Neural crest cell (in vitro differentiated cells): ENCODE results near the gene DDB1. TPM values are rescaled to one million over a fixed set of nuclear protein-coding genes. Genes with fewer than 3 reads are reported as not detected.
A peak's percentile ranks its signal among the peaks of the same experiment; 100 is the strongest.

Experiments
- DNase-seq: peaks from one replicate; pipeline ENCODE4 v3.0.0; 2021; ENCODE audit warnings: low read depth, mixed read lengths, low spot score
- H3K27ac Mint-ChIP-seq: one replicate; pipeline ENCODE4 v1.8.0; 2021; ENCODE audit warnings: mild to moderate bottlenecking, mixed read lengths; ENCODE audit not compliant: unreplicated experiment
- H3K27me3 Mint-ChIP-seq: 2 replicates; pipeline ENCODE4 v1.8.0; 2021; ENCODE audit warnings: low read depth, mild to moderate bottlenecking, mixed read lengths
- H3K36me3 Mint-ChIP-seq: 2 replicates; pipeline ENCODE4 v1.8.0; 2021; ENCODE audit warnings: low read depth, mild to moderate bottlenecking, mixed read lengths
- H3K4me1 Mint-ChIP-seq: 2 replicates; pipeline ENCODE4 v1.8.0; 2021; ENCODE audit warnings: mixed read lengths
- H3K4me3 Mint-ChIP-seq: one replicate; pipeline ENCODE4 v1.8.0; 2021; ENCODE audit warnings: mild to moderate bottlenecking, mixed read lengths
- H3K9me3 Mint-ChIP-seq: 2 replicates; pipeline ENCODE4 v1.8.0; 2021; ENCODE audit warnings: mixed read lengths
- CTCF ChIP-seq: fragments of 200-600 bp; sonication (generic); conservative IDR thresholded peaks from 2 replicates; pipeline ENCODE4 v1.5.0; 2021; ENCODE audit warnings: antibody characterized with exemption, mild to moderate bottlenecking
- total RNA-seq: library from RNA; stranded (reverse); gene quantifications from 2 replicates; pipeline ENCODE4 v1.2.1, GENCODE V29; 2021

DDB1 gene
- total RNA-seq, 1 donor from 2014 or later = 315 TPM

- H3K27me3 Mint-ChIP-seq = peaks cover 7% of the 10 kb centered on the region
- no peak for TF ChIP-seq CTCF
- H3K4me3 Mint-ChIP-seq = peak within 1 kb of the TSS; percentile 95
- peaks cover 21% of the 10 kb centered on the region for H3K36me3 Mint-ChIP-seq
- H3K27ac Mint-ChIP-seq = peak within 1 kb of the TSS; percentile 83
- peak; percentile 74 for DNase-seq
- H3K4me1 Mint-ChIP-seq = peaks cover 50% of the 10 kb centered on the region
- H3K9me3 Mint-ChIP-seq = no peaks in the 10 kb centered on the region
Measured at GRCh38 chr11:61294717-61295595, 37.9 kb downstream of the DDB1 start, which contains the start of gene VWCE. TSS of gene VWCE (minus strand) at chr11:61295316. CDS start at chr11:61295037, 279 bp downstream.

GRCh38 chr11:61293867-61294716 lies 38.8 kb downstream of the DDB1 start:
- Mint-ChIP-seq H3K27me3 (peaks cover 7% of the 10 kb centered on the region), H3K27ac (peak overlapping the region; percentile 83), H3K9me3 (no peaks in the 10 kb centered on the region), H3K36me3 (peaks cover 17% of the 10 kb centered on the region), H3K4me3 (peak overlapping the region; percentile 95), H3K4me1 (peaks cover 44% of the 10 kb centered on the region)
- TF ChIP-seq CTCF = no peak
- peak; percentile 29 for DNase-seq

- H3K36me3 Mint-ChIP-seq = peaks cover 8% of the 10 kb centered on the region
- H3K27ac Mint-ChIP-seq = peak overlapping the region; percentile 84
Measured at GRCh38 chr11:61292356-61292755, 40.5 kb downstream of the DDB1 start.

GRCh38 chr11:61290905-61291690 lies 41.8 kb downstream of the DDB1 start:
- no peak for TF ChIP-seq CTCF
- peaks cover 21% of the 10 kb centered on the region for H3K4me1 Mint-ChIP-seq
- peaks cover 7% of the 10 kb centered on the region for H3K27me3 Mint-ChIP-seq
- H3K27ac Mint-ChIP-seq = no peak overlapping the region
- DNase-seq = no peak
- peaks cover 8% of the 10 kb centered on the region for H3K36me3 Mint-ChIP-seq
- H3K4me3 Mint-ChIP-seq = peak overlapping the region; percentile 86
- no peaks in the 10 kb centered on the region for H3K9me3 Mint-ChIP-seq

More at GRCh38 chr11:61292356-61292755, 40.5 kb downstream of the DDB1 start:
- Mint-ChIP-seq H3K9me3 (no peaks in the 10 kb centered on the region), H3K4me3 (peak overlapping the region; percentile 86), H3K4me1 (peaks cover 26% of the 10 kb centered on the region), H3K27me3 (peaks cover 7% of the 10 kb centered on the region)
- no peak for TF ChIP-seq CTCF
- DNase-seq = no peak
